ENCODE results near the gene CACNA1C. TPM values are rescaled to one million over a fixed set of nuclear protein-coding genes. Genes with fewer than 3 reads are reported as not detected.

CACNA1C gene
- total RNA-seq, 2 donors from 2014 or later, result 0.06 TPM; not detected in 1

- peaks cover 9% of the 10 kb centered on the region for H3K36me3 Mint-ChIP-seq
- H3K4me3 Mint-ChIP-seq, result no peak overlapping the region
- peaks cover 8 to 10% of the 10 kb centered on the region in 2 donors for H3K4me1 Mint-ChIP-seq (ENCODE audit: low read depth in 2 of 2)
Measured at GRCh38 chr12:2049604-2050540, 2.9 kb upstream of the CACNA1C start.

DNA sequence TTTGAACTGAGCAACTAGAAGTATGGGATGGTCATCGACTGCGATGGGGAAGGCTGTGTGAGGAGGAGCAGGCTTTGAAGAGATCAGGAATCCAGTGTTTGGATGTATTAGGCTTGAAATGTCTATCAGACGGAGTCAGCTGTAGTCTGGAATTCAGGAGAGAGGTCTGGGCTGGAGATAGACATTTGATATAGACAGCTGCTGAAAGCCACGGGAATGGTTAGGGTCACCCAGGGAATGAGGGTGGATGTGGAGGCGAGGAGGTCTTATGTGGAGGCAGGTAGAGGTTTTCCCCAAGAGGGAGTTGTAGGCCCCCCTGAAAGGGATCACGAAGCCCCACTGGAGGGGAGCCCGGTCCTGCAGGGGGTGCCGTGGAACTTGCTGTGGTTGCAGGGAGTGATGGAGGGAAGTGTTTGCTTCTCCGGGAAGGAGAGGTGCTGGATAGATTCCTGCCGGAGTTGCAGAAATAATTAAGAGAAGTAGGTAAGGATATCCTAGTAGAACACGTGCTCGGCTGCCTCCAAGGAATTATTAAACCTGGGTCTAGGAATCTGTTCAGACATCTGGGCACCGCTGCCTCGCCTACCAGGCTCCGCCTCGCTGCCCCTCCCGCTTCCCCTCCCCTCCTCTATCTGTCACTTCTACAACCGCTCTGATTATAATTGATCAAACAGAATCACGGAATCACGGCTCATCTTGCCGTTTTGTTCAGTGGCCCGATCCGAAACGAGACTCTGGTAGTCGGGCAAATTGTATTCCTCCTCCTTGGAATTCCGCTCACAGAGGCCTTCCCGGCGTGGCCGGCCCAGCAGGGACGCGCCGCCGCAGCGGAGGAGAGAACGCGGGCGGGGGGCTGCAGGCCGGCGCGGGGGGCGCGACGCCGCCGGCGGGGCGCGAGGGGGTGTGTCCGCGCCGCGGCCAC lies 826 bp upstream of the CACNA1C start:
- ATAC-seq (no peak), DNase-seq (ENCODE audit: low spot score) (no peak)
- H3K9me3 Mint-ChIP-seq, result no peaks in the 10 kb centered on the region
- H3K4me1 Mint-ChIP-seq (ENCODE audit: low read depth in 2 of 2), result peaks cover 8 to 10% of the 10 kb centered on the region in 2 donors
- H3K36me3 Mint-ChIP-seq, result peaks cover 9% of the 10 kb centered on the region
- H3K27ac Mint-ChIP-seq, result no peak overlapping the region
- peak overlapping the region; percentile 77 for H3K4me3 Mint-ChIP-seq
- H3K27me3 Mint-ChIP-seq, result peaks cover 52 to 80% of the 10 kb centered on the region in 2 donors

More at GRCh38 chr12:2049604-2050540, 2.9 kb upstream of the CACNA1C start:
- ATAC-seq, result no peak
- no peak for DNase-seq (ENCODE audit: low spot score)
- Mint-ChIP-seq H3K9me3 (no peaks in the 10 kb centered on the region), H3K27ac (no peak overlapping the region), H3K27me3 (peaks cover 44 to 75% of the 10 kb centered on the region in 2 donors)

DNA sequence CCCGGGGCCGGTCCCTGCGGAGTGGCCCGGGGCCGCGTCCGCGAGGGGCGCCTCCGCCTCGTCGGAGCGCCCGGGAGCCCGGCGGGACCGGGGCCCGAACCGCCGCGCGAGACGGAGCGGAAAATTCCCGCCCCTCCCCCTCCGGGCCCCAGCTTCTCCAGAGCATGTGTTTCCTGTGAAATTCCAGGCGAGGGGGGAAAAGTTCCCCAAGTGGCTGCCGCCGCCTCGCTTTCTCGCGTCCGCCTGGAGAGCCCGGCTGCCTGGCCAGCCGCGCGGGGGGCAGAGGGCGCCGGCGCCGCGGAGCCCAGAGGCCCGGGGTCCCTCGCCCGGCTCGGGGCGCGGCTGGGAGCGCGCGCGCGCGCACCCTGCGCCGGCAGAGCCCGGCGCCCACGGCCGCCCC lies 904 bp downstream of the CACNA1C start:
- DNase-seq (ENCODE audit: low spot score), result no peak
- ATAC-seq, result no peak
- peaks cover 50 to 69% of the 10 kb centered on the region in 2 donors for H3K27me3 Mint-ChIP-seq

DNA sequence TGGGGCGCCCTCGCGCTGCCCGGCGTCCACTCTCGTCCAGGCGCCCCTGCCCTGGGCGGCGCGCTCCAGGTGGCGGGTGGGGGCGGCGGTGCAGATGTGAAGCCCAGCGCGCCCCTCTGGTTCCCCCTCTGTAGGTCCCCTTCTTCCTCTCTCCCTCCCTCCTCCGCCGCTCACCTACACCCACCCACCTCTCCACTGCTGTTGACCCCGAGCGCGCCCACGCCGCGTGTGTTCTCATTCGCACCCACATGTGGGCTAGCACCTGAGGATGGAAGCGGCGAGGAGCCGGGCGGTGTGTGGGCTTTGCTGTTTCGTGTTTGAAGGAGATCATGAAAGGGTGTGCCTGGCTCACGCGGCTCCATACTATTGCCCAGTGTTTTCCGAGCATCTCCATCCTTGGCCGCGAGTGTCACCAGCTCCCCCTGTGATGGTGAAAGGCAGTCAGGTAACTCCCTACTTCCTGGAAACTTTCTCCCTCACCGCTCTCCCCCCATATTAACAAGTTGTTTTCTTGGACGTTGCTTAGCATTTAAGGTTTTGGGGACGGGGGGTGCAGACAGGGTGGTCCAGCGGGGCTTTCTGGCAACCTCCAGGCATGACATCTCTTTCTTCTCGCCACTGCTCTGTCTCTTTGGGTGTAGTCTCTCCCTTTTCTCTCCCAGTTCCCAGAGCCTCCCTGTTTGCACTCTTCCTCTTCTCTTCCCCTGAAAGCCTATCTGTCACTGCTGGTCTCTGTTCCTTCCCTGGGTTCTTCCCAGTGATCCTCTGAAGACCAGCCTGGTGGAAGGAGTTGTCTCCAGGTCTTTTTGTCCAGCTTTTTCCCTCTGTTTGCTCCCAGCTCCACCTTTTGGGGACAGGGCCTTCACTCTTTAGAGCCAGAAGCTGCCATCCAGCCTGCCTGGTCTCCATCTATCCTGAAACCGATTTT lies 1.6 kb downstream of the CACNA1C start:
- Mint-ChIP-seq H3K9me3 (no peaks in the 10 kb centered on the region), H3K27me3 (peaks cover 50 to 62% of the 10 kb centered on the region in 2 donors), H3K4me1 (ENCODE audit: low read depth in 2 of 2) (peaks cover 8 to 10% of the 10 kb centered on the region in 2 donors), H3K4me3 (peak overlapping the region; percentile 26), H3K36me3 (peaks cover 9% of the 10 kb centered on the region), H3K27ac (no peak overlapping the region)
- no peak for DNase-seq (ENCODE audit: low spot score)
- ATAC-seq, result no peak

More for the DNA sequence above, 904 bp downstream of the CACNA1C start:
- no peak overlapping the region for H3K4me3 Mint-ChIP-seq
- H3K27ac Mint-ChIP-seq, result no peak overlapping the region
- peaks cover 9% of the 10 kb centered on the region for H3K36me3 Mint-ChIP-seq
- H3K9me3 Mint-ChIP-seq, result no peaks in the 10 kb centered on the region
- H3K4me1 Mint-ChIP-seq (ENCODE audit: low read depth in 2 of 2), result peaks cover 8 to 10% of the 10 kb centered on the region in 2 donors

DNA sequence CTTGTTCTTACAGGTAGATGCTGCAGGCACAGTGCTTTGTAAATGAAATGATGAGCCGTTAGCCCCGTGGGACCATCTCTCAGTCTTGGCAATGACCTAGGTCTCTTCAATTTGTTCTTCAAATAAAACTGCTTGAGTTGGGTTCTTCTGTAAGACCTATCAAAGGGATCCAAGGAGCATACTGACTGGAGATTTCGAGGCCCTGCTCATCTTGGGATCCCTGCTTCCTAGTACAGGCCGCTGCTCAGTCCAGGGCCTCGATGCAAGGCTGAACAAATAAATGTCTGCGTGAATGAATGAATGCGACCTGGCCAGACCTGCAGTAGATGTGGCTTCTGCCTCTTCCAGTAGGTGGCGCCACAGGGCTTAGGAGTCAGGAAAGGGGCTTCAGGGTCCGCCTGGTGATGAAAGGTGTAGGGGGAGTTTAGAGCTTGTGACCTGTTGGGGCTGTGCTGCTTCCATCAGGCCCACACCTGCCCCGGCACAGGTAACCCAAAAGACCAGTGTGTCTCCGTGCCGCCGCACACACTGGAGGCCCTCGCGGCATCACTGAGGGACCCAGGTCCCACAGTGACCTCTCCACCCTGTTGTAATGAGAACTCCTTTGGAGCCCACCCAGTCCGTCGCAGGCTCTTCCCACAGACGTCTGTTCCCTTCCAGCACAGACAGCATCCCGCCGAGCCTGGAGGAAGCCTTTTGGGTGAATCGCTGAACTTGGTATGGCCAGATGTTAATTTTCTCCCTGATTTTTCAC lies 4.4 kb downstream of the CACNA1C start:
- DNase-seq (ENCODE audit: low spot score), result no peak
- Mint-ChIP-seq H3K4me3 (no peak overlapping the region), H3K36me3 (no peaks in the 10 kb centered on the region), H3K4me1 (ENCODE audit: low read depth in 2 of 2) (peaks cover 0 to 4% of the 10 kb centered on the region in 2 donors), H3K27me3 (peaks cover 31 to 34% of the 10 kb centered on the region in 2 donors), H3K9me3 (no peaks in the 10 kb centered on the region), H3K27ac (no peak overlapping the region)
- peak in 1 of 2 donors; percentile 8 for ATAC-seq

GRCh38 chr12:2057795-2058408 lies 5.1 kb downstream of the CACNA1C start:
- no peak overlapping the region for H3K27ac Mint-ChIP-seq
- H3K4me1 Mint-ChIP-seq (ENCODE audit: low read depth in 2 of 2), result peaks cover 0 to 4% of the 10 kb centered on the region in 2 donors
- no peak overlapping the region for H3K4me3 Mint-ChIP-seq
- DNase-seq (ENCODE audit: low spot score) (no peak), ATAC-seq (no peak)
- H3K36me3 Mint-ChIP-seq, result no peaks in the 10 kb centered on the region
- no peaks in the 10 kb centered on the region for H3K9me3 Mint-ChIP-seq
- peaks cover 31 to 38% of the 10 kb centered on the region in 2 donors for H3K27me3 Mint-ChIP-seq

DNA sequence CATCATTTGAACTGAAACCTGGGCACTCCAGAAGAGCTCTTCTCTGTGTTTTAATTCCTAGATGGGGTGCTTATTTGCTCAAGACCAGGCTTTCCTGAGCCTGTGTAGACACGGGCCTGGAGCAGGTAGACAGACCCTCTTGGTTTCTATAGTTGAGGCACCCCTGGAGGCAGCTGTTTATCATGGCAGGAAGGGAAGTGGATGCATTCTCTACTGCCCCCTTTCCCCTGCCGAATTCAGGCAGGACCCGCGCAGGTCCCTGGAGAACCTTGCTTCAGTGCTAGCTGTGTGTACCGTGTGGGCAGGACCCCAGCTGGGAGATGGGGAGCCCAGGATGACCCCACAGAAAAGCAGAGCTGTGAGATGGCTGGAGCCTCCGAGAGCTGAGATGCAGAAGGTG lies 6.0 kb downstream of the CACNA1C start:
- Mint-ChIP-seq H3K9me3 (no peaks in the 10 kb centered on the region), H3K4me3 (no peak overlapping the region), H3K36me3 (no peaks in the 10 kb centered on the region), H3K27ac (no peak overlapping the region), H3K4me1 (ENCODE audit: low read depth in 2 of 2) (peaks cover 4 to 7% of the 10 kb centered on the region in 2 donors), H3K27me3 (peaks cover 28 to 34% of the 10 kb centered on the region in 2 donors)
- no peak for DNase-seq (ENCODE audit: low spot score)
- no peak for ATAC-seq

DNA sequence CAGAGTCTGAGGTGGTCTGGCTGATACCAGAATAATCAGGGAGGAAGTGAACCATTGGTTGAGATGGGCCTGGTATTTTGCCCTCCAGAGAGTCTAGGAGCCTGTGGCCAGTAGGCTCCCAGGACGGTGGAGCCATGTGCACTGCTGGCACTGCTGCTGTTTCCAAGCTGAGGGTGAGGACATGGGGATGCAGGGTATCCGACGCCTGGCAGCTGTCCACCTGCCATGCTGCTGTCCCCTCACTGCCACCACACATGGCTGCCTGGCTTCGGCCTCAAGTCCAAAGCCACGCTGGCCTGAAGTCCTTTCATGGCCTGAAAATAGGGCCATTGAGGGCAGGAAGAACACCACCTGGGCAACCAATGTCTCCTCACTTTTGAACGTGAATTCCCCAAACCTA lies 8.6 kb downstream of the CACNA1C start:
- peaks cover 8 to 14% of the 10 kb centered on the region in 2 donors for H3K4me1 Mint-ChIP-seq (ENCODE audit: low read depth in 2 of 2)
- H3K27me3 Mint-ChIP-seq, result peaks cover 19 to 24% of the 10 kb centered on the region in 2 donors
- no peaks in the 10 kb centered on the region for H3K36me3 Mint-ChIP-seq
- ATAC-seq (no peak), DNase-seq (ENCODE audit: low spot score) (no peak)
- no peak overlapping the region for H3K27ac Mint-ChIP-seq
- H3K4me3 Mint-ChIP-seq, result no peak overlapping the region
- H3K9me3 Mint-ChIP-seq, result no peaks in the 10 kb centered on the region

DNA sequence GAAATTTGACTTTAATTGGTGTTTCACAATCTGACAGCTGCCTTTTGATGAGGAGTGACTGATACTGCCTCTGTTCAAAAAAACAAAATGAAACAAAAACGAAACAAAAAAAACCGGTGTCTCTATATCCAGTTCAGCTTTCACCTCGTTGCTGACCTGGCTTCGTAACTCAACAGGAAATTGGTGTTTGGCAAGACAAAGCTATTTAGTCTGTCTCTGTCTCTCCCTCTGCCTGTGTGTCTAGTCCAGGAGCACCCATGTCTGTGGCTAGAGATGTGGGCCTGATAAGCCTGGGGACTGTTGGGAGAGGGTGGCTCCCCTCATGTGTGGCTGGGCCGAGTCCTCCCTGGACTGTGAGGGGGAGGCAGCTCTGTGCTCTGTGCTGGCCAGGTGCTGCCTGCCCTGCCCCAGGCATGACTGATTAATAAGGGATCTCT lies 11.3 kb downstream of the CACNA1C start:
- Mint-ChIP-seq H3K4me3 (peak overlapping the region; percentile 51), H3K9me3 (peaks cover under 1% of the 10 kb centered on the region), H3K36me3 (no peaks in the 10 kb centered on the region), H3K27me3 (peaks cover 14 to 23% of the 10 kb centered on the region in 2 donors), H3K27ac (peak overlapping the region; percentile 66 to 74), H3K4me1 (ENCODE audit: low read depth in 2 of 2) (peaks cover 8 to 14% of the 10 kb centered on the region in 2 donors)
- ATAC-seq, result peak; percentile 68 to 74
- no peak for DNase-seq (ENCODE audit: low spot score)

DNA sequence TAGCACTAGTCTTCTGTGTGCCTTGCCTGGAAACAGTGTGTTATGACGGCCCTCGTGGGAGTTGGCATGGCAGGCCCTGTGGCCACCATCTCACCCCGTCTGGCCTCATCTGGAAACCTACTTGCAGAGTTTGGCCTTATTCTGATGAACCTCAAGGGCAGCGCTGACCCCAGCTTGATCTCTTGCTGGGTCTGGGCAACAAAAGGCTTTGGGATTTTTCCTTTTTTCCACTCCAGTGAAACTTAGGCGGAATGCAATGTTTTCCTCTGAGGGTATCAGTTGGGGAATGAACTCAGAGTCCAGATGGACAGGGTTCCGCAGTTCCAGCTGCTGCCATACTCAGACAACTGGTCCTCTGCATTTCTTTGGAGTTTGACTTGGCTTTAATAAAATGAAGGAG lies 15.9 kb downstream of the CACNA1C start:
- no peak overlapping the region for H3K27ac Mint-ChIP-seq
- no peak for DNase-seq (ENCODE audit: low spot score)
- peaks cover 8 to 9% of the 10 kb centered on the region in 2 donors for H3K4me1 Mint-ChIP-seq (ENCODE audit: low read depth in 2 of 2)
- H3K9me3 Mint-ChIP-seq, result peaks cover 12% of the 10 kb centered on the region
- ATAC-seq, result no peak
- H3K36me3 Mint-ChIP-seq, result peaks cover 11% of the 10 kb centered on the region
- no peak overlapping the region for H3K4me3 Mint-ChIP-seq
- H3K27me3 Mint-ChIP-seq, result peaks cover 28 to 30% of the 10 kb centered on the region in 2 donors

DNA sequence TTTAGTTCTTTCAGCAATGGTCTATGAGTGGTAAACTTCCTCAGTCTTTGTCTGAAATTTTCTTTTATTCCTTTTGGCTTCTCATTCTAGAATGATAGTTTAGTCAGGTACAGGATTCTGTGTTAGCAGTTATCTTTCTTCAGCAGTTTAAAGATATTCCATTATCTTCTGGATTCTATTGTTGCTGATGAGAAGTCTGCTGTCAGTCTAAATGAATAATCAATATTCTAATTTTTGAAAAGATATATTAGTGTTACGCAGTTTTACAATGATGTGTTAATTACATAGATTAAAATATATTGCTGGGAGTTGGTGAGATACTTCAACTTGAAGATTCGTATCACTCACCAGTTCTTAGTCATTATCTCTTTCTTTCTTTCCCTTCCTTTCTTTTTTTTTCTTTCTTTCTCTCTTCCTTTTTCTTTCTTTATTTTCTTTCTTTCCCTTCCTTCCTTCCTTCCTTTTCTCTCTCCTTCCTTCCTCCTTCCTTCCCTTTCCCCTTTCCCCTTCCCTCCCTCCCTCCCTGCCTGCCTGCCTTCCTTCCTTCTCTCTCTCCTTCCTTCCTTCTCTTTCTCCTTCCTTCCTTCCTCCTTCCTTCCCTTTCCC lies 17.8 kb downstream of the CACNA1C start:
- no peak overlapping the region for H3K4me3 Mint-ChIP-seq
- no peak for DNase-seq (ENCODE audit: low spot score)
- no peak for ATAC-seq
- H3K36me3 Mint-ChIP-seq, result peaks cover 11% of the 10 kb centered on the region
- H3K9me3 Mint-ChIP-seq, result peaks cover 12% of the 10 kb centered on the region
- no peak overlapping the region for H3K27ac Mint-ChIP-seq
- peaks cover 28% of the 10 kb centered on the region in 2 donors for H3K27me3 Mint-ChIP-seq
- no peaks in the 10 kb centered on the region for H3K4me1 Mint-ChIP-seq (ENCODE audit: low read depth in 2 of 2)

Measured in natural killer cell treated with Interleukin-12 subunit alpha and Interleukin-12 subunit beta and Interleukin-15 and Interleukin-18, amount 100 ng/mL, for 72 hours (primary cell).